NCI-H2081 treated with DMSO at 0.1 percent for 48 hours (cell line): ENCODE results near the gene BAHD1.

ENCODE experiments used
- DNase-seq: peaks from one replicate; lab custom pipeline; 2025; lab: John Stamatoyannopoulos, UW

The BAHD1 gene

DNA sequence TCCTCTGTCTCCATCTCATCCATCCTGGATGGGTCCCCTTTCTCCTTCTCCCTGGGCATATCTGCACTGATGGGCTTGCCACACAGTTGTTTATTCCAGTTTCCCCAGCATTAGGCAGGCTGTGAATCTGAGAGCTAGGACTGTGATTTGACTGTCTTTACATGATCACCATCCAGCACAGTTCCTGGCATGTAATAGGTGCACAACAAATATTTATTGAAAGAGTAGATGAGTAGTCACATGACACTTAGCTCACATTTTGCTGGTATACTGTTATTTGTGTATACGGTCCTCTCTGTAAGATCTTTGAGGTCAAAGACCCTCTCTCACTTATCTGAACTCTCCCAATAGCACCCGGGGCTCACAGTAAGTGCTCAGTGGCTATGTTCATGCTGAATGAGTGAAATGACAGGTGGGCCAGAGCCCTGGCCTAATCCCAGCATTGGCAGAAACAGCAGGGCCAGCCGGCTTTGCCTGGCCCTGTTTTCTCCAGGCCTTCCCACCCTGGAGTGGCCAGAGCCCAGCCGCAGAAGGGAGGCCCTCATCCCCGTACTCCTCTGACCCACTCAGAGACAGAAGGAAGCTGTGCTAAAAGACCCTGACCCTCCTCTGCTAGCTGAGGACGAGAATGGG is 16.2 kb upstream of the BAHD1 start:
- DNase-seq = no peak

DNA sequence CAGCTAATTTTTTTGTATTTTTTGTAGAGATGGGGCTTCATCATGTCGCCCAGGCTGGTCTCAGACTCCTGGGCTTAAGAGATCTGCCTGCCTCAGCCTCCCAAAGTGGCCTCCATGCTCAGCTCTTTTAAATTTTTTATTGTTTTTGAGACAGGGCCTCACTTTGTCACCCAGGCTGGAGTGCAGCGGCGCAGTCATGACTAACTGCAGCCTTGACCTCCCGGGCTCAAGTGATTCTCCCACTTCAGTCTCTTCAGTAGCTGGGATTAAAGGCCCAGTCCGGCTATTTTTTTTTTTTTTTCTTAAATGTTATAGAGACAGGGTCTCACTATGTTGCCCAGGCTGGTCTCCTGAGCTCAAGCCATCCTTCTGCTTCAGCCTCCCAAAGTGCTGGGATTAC is 15.1 kb upstream of the BAHD1 start:
- DNase-seq = no peak

DNA sequence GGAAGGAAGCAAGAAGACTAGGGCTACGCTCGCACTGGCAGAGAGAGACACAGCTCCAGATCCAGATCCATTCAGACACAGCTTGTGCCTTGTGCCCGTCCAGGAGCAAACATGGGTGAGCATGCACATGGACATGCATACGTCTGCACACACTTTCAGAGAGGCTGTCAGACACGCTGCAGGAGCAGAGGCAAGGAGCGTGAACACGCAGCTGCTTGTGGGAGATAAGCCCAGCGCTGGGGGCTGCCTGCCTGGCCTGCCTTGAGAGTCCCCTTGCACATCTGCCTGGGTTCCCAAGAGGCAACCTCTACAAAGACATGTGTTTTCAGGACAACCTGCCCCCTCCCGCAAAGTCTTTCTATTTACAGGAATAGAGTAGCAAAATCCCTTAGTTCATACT is 13.6 kb upstream of the BAHD1 start:
- DNase-seq = no peak

DNA sequence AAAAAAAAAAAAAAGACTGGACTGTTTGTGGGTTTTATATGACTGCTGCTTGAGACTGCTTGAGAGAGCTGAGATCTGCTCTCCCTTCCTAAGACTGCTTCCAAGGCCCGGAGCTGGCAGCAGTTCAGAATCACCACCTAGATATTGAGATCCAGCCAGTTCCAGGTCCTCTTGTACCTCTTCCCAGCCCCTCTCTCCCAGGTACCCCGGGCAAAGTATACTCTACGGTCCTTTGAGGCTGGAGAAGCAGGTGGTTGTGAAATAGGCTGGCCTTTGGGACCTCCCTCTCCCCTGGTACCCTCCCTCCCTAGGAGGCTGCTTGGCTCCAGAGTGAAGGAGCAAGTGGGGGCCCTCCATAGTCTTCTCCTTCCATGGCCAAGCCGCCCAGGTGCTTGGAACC is 12.6 kb upstream of the BAHD1 start:
- no peak for DNase-seq

DNA sequence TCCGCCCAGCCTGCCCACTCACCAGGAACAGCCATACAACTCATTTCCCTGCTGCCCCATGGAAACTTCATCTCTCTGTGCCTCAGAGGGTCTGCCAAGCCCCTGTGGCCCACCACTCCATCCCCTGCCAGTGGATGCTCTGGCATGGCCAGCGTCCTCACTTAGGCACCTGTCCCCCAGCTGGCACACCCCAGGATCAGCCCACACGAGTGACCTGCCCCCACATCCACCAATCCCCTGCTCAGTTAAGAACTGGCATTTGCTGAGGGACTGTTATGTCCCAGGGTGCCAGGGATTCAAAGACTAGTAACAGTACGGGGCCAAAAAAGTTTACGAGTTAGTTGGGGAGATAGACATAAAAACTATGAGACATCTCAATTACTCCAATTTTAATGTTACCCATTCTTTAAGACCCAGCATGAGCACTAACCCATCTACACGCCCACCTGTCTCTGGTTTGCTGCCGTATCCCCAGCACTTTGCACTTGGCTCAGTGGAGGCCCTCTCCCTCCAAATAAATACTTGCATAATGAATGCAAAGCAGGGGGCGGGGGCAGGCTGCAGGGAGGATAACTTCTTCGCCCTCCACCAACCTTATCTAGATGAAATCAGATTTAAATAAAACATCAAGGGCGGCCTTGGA is 11.6 kb upstream of the BAHD1 start:
- no peak for DNase-seq

DNA sequence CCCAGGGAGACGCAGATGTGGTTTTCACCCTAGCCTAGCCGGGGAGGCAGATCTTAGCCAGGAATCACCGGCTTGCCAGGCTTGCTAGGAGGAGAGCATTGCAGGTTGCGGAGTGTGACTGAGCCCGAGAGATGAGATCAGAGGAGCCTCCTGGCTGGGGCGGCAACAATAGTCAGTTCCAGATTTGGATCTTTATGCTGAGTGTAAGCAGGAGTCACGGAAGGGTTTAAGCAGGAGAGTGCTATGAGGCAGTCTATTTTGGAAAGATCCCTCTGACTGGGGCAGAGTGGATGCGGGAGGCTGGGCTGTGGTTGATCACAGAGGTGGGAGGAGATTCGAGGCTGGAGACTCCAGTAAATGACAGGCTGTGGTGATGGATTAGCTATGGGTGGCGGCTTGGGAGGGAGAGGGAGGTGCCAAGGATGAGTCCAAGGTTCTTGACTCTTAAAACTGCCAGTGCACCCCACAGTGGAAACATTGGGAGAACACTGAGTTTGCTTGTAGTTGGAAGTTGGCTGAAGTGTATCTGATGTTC is 10.4 kb upstream of the BAHD1 start:
- no peak for DNase-seq

DNA sequence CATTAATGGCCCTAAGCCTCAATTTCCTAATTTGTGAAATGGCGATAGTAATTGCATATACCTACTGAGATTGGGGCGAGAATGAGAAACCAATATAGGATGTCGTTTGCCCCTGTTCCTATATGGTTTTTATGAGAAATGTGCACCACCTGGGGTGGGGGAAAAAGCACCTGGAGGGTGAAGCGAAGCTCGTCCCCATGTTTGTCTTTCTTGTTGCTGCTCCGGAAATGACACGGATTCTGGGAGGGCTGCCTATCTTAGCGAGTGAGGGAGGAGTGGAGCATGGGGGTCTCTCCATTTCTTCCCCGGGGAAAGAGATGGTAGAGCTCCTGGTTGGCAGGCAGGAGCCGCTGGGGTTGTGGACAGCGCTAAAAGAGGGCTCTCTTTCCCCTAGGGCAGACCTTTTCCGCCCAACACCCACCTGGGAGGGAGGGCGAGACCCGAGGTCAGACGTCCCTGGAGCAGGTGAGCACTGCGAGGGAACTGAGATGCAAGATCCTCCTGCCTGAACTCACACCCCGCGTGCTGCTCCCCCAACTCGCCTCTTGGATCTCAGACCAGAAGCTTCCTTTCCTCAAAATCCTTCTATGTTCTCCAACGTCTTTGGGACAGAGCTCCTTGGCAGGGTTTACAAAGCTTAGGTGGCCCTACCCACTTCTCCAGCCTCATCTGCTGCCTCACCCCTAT is 5.6 kb upstream of the BAHD1 start:
- DNase-seq = no peak

DNA sequence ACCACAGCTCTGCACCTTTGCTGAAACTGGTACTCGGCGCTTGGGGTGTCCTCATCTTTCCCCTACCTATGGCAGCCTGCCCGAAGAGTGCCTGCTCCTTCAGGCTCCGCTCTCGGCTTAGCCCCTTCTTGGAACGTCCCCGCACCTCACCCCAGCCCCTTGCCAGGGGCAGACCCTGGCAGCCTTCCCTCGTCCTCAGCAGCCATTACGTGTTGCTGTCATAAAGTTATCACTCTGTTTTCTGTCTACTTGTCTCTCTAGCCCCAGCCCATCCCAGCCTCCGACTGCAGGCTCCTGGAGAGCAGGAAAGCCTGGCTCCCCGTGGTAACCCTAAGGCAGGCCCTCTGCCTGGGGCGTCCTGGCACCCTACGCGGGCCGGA is 5.1 kb upstream of the BAHD1 start:
- DNase-seq = no peak

DNA sequence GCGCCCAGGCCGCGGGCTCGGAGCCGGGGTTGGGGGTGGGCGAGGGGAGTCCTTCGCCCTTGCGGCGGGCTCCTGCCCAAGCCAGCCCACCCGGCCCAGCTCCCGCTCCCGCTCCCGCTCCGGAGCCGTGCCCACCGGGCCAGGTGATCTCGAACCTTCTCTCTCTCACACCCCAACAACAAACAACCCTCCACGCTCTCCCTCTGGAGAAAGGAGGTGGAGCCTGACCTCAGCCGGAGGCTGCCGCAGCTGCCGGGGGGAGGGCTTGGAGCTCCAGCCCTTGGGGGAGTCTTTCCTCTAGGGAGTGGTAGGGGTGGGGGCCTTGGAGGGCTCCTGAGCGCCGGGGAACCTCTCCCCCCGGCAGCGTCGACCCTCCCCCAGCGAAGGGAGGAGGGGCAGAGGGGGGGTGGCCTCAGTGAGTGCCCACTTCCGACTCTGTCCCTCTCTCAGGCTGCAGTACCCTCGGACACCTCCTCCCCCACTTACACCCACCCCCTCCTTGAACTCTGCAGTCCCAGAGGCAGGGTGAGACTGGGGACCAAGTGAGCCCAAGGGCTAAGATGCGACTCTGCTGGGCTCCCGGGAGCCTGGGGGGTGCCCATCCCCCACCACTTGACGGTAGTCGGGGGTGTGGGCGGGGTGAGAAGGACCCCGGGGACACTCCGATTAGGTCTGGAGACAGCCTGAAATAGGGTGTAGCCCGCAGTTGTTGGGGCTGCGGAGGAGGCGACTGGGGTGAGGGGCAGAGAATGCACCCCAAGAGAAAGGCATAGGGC is 4.4 kb upstream of the BAHD1 start:
- DNase-seq = no peak

DNA sequence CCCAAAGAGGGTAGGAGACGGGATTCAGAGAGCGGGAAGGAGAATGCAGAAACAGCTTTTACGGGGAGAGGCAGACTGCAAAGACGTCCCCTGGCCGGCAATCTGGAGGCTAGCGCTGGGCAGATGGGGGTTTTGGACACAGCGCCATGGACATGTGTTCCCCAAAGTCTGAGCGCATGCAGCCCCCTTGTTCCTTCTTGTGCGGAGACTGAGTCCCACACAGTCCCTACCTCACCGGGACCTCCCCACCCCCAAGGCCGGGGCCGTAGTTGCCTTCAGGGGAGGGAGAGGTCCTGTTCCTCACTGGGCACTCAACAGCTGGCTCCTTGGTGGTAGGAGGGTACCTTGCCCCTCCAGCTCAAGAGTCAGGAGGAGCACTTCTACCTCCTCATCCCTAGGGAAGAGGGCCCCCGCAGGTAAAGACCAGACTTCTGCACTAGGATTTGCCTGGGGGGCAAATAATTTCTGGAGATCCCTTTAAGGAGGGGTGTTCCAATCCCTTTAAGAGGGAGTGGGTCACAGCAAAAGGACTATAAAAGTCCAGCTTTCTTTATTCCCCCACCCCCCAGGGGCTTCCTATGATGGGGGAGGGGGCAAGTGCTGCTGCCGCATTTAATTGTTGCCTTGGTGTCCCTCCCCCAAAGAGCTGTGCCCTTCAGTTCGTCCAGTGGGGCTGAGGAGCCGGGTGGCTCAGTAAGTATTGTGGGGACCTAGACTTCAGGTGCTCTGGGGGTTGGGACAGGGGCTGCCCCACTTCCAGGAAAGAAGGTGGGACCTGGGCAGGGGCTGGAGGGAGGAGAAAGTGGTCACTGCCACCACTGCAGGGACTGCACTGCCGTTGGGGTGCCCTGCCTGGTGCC is 3.6 kb upstream of the BAHD1 start:
- no peak for DNase-seq

DNA sequence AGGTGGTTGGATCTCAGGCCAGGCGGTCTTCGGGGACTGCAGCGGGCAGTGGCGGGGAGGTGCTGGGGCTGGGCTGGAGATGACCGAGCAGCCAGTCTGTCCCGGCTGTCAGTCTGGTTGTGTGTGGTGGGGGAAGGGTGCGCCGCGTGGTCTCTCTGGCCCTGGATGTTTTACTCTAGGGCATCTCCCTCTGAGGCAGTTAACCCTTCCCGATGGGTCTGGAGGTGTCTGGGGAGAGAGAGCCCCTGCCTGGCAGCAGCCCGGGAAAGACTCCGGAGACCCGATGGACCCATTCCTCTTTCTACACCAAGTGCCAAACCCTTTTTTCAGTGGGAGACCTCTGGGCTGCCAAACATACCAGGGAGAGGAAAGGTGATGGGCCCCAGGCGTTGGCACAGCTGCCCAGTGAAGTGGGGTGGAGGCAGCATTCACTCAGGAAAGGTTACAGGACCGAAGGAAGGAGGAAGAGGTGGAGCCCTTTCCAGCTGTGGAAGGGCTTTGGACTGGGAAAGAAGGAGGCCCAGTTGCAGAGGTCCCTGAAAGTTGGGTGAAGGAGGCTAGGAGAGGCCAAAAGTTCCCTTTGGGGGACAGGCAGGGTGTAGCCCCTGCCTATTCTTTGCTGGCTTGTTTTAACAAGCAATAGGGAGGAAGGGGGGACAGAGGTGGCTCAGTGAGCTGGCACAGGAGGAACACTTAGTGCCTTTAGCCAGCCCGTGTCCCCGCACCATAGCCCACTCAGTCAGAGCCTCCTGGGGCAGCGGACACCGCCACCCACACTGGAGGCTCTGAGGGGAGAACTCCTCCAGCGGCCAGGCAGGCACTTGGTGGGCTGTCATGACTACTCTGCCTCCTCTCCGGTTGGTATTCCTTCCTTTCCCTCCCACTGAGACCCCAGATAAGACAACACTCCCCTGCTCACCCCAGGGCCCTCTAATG is 2.7 kb upstream of the BAHD1 start:
- DNase-seq = no peak

DNA sequence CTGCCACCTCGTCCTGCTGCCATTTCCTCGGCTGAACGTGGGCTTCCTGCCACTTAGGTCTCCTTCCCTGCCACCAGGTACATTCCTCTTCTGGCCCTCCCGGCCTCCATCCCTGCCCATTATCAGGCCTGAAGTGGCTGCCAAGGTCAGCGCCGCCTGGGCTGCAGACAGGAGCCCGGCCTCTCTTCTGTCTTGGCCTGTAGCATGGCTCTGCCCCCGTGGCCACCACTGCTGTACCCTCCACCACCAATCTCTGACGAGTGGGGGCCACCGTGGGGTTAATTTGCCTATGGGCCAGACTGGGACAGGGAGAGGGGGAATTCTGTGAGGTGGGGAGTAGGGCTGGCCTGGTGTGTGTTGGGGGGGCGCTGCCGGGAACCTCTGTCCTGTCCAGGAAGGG is 2.0 kb upstream of the BAHD1 start:
- no peak for DNase-seq

DNA sequence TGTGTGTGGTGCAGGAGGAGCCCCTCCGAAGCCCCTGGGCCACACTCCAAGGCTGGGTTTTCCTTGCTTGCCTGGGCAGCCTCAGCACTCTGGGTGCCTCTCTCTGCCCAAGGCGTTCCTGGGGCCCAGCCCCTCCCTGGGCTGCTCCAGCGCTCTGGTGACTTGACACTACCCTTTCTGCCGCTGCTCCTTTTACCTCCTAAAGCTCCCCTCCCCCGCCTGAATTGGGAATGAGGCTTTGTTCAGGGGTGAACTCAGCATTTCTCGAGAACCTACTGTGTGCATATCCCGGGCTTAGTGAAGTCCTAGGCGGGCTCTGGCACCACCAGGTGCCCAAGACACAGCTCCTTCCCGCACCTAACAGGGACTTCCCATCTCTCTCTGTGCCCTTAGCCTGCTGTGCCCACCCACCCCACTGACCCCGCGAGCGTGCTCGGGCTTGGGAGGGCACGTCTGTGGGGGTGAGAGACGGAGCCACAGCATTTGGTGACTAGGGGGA is 1.2 kb upstream of the BAHD1 start:
- DNase-seq = no peak

DNA sequence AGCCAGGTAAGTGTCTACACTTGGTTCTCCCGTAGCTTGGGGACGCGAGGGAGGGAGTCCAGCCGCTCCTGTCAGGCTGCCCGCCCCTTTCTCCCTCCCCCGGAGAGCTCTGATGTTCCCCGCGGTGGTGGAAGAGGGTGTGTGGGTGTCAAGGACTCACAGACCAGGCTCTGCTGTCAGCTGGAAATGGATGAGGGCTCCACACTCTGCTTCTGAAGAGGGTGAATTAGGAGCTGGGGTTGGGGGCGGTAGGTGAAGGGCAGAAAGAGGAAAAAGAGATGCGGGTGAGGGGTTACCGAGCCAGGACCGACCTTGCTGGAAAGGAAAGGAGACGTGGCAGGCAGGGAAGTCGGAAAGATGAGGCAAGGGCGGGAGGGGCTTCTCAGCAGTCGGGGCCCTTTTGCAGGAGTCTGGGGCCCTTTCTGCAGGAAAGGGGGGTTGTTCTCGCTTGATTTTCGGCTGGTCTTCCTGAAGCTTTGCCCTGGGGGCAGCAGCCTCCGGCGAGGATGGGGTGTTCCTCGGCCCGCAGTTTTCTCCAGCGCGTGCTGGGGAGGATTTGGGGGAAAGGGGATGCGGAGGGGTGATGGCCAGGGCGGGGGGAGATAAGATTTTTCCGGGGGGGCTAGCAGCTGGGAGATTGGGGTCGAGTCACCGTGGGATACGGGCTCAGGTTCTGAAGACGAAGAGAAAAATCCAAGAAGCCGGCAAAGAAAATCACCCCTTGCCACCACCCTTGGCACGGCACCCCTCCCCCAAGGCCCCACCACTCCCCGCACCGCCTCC is 602 bp upstream of the BAHD1 start:
- DNase-seq = no peak

DNA sequence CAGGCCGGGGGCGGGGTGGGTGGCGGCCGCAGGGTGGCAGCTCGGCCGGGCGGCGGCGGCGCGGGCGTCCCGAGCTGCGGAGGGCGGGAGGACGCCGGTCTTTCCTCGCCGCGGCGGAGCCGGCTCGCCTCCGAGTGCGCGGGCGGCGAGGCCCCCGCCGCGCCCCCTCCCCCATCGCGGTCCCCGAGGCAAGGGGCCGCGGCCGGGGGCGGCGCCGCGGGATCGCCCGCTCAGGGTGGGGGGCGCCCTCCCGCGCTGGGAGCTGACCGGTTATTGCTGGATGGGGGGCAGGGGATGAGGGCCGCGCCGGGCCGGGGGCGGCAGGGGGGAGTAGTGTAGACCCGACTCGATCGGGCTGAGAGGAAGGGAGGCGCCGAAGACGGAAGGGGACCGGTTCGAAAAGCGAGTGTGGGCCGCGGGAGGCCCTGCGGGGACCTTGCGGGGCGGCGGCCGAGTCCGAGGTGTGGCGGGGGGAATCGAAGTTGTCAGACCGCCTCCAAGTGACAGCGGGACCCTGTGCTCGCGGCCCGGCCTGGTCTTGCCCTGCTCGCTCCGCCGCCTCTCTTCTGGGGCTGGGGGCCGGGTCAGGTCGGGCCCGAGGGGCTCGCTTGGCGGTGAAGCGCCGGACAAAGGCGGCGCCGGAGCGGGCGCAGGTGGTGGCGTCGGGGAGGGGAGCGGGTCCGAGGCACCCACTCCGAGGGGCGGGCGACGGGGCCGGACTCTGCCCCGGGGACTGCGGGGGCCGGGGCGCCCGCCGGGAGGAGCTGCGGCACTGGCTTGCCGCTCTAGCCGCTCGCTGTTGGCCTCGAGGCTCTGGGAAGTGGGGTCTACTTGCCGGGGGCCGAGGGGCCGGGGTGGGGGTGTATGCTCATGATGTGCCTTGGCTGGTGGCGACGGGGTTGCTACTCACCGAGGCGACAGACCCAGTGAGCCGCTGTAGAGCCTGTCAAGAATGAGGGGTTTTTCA is 1.1 kb downstream of the BAHD1 start:
- DNase-seq = no peak

DNA sequence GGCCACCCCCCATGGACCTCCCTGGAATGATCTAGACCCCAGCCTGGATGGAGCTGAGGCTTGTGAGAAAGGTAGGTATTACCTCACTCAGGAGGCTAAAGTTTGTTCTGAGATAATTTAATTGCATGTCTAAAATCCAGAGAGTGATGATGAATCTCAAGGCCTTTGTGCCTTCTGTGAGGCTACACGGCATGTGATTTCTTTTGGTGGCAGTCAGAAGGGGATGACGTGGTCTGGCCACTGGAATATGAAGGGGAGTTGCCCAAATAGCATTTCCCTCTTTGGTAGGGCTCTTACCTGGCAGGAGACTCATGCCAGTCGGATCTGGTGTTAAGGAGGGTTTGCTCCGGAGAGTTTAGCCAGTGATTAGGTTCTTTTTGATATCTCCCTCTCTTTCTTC is 2.5 kb downstream of the BAHD1 start:
- no peak for DNase-seq

DNA sequence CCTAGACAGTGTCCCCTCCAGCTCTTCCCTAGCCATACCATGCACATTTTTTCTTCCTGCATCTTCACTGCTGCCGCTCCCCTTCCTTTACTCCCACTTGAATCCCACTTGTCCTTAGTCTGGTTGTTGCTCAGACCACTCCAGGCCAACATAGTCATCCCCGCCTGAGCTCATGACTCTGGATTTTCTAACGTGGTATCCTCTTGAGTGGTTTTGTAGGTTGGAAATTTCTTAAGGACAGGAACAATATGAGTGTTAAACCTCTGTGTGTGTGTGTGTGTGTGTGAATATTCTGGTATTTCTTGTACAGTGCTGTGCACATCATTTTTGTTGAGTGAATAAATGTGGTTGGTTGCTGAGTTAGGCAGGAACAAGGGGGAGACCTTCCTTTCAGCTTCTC is 3.1 kb downstream of the BAHD1 start:
- no peak for DNase-seq

DNA sequence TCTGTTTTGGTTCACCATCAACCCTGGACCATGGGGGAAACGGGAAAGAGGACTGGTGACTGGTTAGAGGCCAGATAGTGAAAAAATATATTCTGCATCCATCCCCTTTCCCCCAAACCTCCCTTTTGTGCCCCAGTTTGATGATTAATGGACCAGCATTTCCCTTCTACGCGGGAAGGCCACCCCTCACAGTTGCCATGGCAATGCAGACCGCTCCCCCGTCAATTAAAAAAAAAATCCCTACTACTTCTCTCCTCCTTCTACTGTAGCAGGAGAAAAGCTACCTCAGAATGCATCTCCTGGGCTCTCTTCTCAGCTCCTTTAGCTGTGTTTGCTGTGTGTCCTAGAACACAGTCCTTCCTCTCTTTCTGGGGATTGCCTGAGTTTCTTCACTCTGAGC is 4.0 kb downstream of the BAHD1 start:
- no peak for DNase-seq
